GM12891 (cell line): ENCODE data around the gene GSX1. TPM values are rescaled to one million over a fixed set of nuclear protein-coding genes. Genes with fewer than 3 reads are reported as not detected.
A peak's percentile ranks its signal among the peaks of the same experiment; 100 is the strongest.
"Not testable (repeated sequence)": the region's sequence is repeated elsewhere in the genome, so short reads cannot be mapped to it uniquely, and the experiment has no call there.

Experiments used
- DNase-seq: peaks from one replicate; pipeline ENCODE4 v3.0.0; 2011; ENCODE audit warnings: low spot score; ENCODE audit not compliant: insufficient read length
- FAIRE-seq: peaks from 2 replicates; lab custom pipeline; 2011; peaks lifted over from hg19 to GRCh38; lab: Jason Lieb, UNC
- PAX5 ChIP-seq: IDR thresholded peaks from 2 replicates; pipeline ENCODE4 v1.6.1; 2011; ENCODE audit warnings: low read length, moderate library complexity, mild to moderate bottlenecking; ENCODE audit not compliant: insufficient read depth, severe bottlenecking
- POLR2A ChIP-seq: IDR thresholded peaks from 2 replicates; pipeline ENCODE4 v1.6.1; 2011; ENCODE audit warnings: low read depth, low read length, control low read depth
- POLR2AphosphoS5 ChIP-seq: IDR thresholded peaks from 2 replicates; pipeline ENCODE4 v1.6.1; 2011; ENCODE audit warnings: low read depth, low read length, control low read depth
- POU2F2 ChIP-seq: IDR thresholded peaks from 2 replicates; pipeline ENCODE4 v1.6.1; 2011; ENCODE audit warnings: low read depth, mild to moderate bottlenecking, control low read depth, low read length, moderate library complexity
- SPI1 ChIP-seq: IDR thresholded peaks from 2 replicates; pipeline ENCODE4 v1.6.1; 2011; ENCODE audit warnings: low read depth, low read length, control low read depth
- TAF1 ChIP-seq: IDR thresholded peaks from 2 replicates; pipeline ENCODE4 v1.6.1; 2011; ENCODE audit warnings: low read depth, low read length, control low read depth
- polyA plus RNA-seq: library from polyadenylated mRNA; unstranded; fragments of >200 nt; gene quantifications from one replicate; pipeline ENCODE4 v1.2.1, GENCODE V29; 2012; ENCODE audit warnings: low read depth, missing spikeins, inconsistent platforms; ENCODE audit not compliant: missing spikeins

Gene GSX1
- polyA plus RNA-seq: not detected

DNA sequence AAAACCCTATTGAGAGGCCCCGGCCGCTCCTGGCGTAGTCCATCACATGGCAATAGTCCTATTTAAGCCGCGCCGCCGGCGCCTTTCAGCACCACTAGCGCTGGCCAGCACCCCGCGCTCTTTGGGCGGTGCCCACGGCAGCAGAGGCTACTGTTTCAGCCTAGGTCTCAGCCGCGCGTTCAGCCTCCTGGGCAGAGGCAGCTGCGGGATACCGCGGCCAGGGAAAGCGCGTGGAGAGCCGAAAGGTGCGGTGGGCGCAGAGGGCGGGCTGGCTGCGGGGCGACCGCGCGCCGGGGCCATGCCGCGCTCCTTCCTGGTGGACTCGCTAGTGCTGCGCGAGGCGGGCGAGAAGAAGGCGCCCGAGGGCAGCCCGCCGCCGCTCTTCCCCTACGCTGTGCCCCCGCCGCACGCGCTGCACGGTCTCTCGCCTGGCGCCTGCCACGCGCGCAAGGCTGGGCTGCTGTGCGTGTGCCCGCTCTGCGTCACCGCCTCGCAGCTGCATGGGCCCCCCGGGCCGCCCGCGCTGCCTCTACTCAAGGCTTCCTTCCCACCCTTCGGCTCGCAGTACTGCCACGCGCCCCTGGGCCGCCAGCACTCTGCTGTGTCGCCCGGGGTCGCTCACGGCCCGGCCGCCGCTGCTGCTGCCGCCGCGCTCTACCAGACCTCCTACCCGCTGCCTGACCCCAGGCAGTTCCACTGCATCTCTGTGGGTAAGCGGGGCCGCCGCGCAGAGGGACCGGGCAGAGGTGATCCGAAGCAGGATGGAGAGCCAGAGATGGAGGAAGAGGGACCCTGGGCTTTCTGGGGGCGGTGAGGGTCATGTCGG, at the start of gene GSX1:
TSS of gene GSX1 (plus strand) at position 91 of the 826 bp plus-strand sequence. CDS start at position 299, 208 bp downstream.
- FAIRE-seq (no peak), DNase-seq (peak; percentile 53)
- no peak for TF ChIP-seq POU2F2
- TF ChIP-seq PAX5: no peak
- TF ChIP-seq POLR2AphosphoS5: no peak
- TF ChIP-seq TAF1: no peak
- TF ChIP-seq SPI1: no peak
- no peak for TF ChIP-seq POLR2A

DNA sequence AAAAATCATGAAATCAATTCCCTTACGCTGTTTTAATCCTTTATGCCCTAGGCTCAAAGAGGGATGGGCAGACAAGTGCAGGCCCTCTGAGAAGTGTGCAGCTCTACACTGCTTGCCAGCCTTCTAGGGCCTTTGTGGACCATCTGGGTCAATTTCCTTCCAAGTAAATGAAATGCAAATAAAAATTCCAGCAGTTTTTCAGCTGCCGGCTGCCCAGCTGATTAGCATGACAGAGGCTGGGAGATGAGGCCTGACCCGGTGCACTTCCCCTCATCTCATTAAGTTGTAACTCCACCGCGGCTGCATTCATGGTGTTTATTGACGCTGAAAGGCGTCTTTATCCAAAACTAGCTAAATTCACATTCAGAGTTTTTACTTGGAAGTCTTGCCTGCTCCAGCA, 47.5 kb upstream of the GSX1 start:
- DNase-seq (no peak), FAIRE-seq (no peak)
- no peak for TF ChIP-seq PAX5
- no peak for TF ChIP-seq POLR2AphosphoS5
- TF ChIP-seq POLR2A: no peak
- no peak for TF ChIP-seq POU2F2
- TF ChIP-seq TAF1: no peak
- TF ChIP-seq SPI1: no peak

DNA sequence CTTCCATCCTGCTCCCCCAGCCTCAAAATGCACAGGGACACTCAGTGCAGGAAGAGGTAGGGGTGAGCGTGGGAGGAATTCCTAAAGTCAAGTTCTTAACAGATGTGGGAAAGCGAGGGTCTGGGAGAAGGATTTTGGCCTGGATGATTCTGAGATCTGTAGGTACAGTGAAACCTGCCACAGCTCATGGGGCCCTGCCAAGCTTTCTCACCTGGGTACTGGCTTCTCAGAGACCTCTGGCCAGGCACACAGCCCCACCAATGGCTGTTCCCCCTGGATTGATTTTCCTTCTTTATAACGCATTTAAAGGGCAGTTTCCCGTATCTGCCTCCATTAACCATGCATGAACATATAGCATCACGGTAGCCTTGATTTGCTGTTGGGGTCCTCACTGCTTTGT, 47.0 kb upstream of the GSX1 start:
- FAIRE-seq (no peak), DNase-seq (no peak)
- no peak for TF ChIP-seq SPI1
- no peak for TF ChIP-seq POLR2AphosphoS5
- no peak for TF ChIP-seq POLR2A
- no peak for TF ChIP-seq TAF1
- TF ChIP-seq POU2F2: no peak
- TF ChIP-seq PAX5: no peak

DNA sequence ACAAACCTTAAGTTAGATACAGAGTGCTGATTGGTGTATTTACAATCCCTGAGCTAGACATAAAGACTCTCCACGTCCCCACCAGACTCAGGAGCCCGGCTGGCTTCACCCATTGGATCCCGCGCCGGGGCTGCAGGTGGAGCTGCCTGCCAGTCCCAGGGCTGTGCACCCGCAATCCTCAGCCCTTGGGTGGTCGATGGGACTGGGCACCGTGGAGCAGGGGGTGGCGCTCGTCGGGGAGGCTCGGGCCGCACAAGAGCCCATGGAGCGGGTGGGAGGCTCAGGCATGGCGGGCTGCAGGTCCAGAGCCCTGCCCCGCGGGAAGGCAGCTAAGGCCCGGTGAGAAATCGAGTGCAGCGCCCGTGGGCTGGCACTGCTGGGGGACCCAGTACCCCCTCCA, 44.1 kb upstream of the GSX1 start:
- not testable (repeated sequence) for FAIRE-seq, DNase-seq

DNA sequence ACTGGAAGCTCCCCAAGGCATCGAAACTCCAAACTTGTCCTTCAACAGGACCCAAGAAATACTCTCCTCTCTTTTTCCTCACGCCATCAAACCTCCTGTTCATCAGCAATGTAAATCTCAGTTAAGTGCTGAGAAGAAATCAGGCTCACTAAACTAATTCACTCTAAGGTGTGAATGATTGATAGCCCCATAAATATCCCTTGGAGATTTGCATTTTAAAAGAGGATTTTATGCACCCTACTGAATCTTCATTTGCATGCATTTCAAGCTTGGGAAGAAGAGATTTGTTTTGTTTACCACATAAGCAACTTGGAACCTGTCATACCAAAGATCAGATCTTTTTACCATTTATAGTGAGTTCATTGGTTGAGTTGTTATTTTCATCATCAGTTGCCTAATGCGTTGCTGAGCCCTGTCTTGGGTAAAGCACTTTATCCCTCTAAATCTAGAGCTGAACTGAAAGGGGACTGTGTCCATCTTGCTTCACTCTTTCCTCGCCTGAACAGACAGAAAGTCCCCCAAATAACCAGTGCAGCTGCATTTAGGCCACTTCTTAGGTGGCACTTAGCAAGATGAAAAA, 40.2 kb upstream of the GSX1 start:
- DNase-seq (no peak), FAIRE-seq (no peak)
- TF ChIP-seq SPI1: no peak

DNA sequence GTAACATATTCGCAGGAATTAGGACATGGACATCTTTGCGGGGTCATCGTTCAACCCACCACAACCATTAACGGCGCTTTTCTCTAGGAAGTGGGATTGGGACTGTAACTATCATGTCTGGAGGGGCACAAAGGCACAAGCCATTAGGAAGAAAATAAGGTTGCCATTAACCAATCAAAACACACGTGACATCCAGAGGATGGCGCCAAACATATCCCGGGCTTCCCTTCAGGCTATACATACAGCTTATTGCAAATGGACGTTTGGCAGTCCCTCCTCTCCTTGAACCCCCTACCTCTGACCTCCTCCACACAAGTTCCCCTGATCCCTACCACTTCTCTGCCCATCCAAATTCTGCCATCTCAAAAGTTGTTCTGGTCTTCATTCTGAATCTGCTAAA, 26.6 kb upstream of the GSX1 start:
- TF ChIP-seq SPI1 (no peak), PAX5 (no peak), POLR2AphosphoS5 (no peak), TAF1 (no peak), POLR2A (no peak), POU2F2 (no peak)
- no peak for DNase-seq
- FAIRE-seq: no peak

DNA sequence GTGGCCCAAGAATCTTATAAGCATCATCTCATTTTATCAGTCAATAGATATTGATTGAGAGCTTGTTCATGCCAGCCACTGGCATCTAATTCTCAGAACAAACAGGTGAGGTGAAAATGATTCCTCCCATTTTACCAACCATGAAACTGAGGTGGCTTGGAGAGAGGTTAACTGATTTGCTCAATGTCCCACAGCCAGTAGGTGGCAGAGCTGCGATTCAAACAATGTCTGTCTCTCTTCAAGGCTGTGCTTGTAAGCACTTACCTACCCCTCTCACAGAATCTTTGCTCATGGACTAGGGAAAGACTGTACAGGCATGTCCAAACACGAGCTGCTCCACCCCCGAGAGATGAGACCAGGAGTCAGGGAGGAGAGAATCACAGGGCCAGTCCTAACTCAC, 21.5 kb upstream of the GSX1 start:
- FAIRE-seq: peak; percentile 66
- no peak for DNase-seq
- TF ChIP-seq TAF1: no peak
- TF ChIP-seq POU2F2: no peak
- TF ChIP-seq POLR2AphosphoS5: no peak
- no peak for TF ChIP-seq PAX5
- no peak for TF ChIP-seq POLR2A
- TF ChIP-seq SPI1: no peak

DNA sequence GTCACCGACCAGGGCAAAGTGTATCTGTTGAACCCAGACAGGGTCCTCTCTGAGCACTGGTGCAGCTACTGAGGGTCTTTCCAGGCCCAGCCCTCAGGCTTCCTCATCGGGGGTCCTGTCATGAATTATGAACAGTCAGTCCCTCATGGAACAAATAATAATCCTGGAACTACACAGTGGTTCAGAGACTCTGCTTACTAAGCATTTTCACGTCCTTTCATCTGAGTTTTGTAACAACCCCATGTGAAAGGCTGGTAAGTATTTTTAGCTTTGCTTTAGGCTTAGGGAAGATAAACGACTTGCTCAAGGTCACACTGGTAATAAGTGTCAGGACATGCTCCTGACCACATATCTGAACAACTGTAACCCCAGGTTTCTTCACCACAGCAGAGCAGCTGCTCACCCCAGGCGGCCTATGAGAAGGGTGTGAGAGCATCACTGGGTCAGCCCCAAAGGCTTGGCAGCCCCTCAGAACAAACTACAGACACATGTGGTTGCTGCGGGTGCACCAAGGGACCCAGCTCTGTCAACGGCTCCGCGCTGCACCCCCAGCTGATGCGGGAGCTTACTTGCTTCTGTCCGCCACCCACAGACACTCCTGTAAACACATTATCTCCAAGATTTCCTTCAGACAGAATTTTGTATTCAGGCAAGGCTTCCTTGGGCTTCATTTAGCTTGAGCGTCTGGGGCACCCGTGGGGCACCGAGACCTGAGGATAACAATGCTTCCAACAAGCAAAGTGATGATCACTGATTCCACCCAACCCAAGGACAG, 19.4 kb upstream of the GSX1 start:
- TF ChIP-seq TAF1 (no peak), POU2F2 (no peak), SPI1 (no peak), POLR2AphosphoS5 (no peak), PAX5 (no peak), POLR2A (no peak)
- DNase-seq (no peak), FAIRE-seq (no peak)

DNA sequence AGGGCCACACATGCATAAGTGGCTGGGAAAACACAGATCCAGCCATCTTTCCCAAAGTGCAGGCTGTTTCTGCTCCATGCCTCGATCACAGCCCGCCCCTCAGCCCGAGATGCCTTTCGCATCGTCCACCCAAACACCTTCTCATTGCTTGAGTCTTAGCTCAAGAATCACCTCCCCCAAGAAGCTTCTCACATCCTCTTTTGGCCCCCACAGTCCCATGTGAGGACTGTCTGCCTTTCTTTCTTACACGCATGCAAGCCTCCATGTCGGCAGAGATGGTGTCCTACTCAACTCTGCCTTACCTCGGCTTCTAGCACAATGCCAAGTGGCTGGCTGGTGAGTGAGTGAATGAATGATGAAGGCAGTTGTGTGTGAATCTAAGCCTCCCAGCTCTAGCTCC, 18.1 kb upstream of the GSX1 start:
- DNase-seq (peak; percentile 30), FAIRE-seq (peak; percentile 40)
- no peak for TF ChIP-seq POLR2AphosphoS5
- no peak for TF ChIP-seq TAF1
- TF ChIP-seq SPI1: peak; percentile 96

DNA sequence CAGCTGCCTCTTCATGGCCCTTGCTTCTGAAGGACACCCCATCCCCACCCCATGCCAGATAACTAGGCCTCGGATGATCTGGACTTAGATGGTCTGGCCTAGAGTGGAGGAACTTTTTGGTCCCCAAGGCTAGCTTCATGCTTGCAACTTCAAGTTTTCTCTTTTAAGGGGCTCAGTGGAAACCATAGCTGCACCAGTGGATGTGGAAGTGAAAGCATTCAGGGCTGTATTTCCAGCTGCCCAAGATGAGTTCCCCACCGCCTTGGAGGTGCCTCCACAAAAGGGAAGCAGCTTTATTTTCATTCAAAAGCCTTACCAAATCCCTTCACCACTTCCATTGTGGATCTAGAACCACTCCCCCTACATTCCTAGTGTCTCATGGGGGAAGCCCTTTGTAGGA, 17.6 kb upstream of the GSX1 start:
- FAIRE-seq: no peak
- DNase-seq: no peak
- TF ChIP-seq POLR2AphosphoS5: no peak
- TF ChIP-seq SPI1: peak; percentile 69
- no peak for TF ChIP-seq TAF1
- no peak for TF ChIP-seq POU2F2
